Testis (tissue), 2 donors: ENCODE results near the gene PCSK6.

Experiments
- POLR2A ChIP-seq: fragments of 450-650 bp; IDR thresholded peaks from one replicate; pipeline ENCODE4 v1.6.1; 2017; ENCODE audit warnings: antibody characterized with exemption, mild to moderate bottlenecking, moderate library complexity
- TF ChIP-seq, protein P1 (sequence below), 3 experiments: fragments of 450-650 bp in 2 of 3; fragments of 200-600 bp in 1 of 3; sonication (generic) in 1 of 3; IDR thresholded peaks; one replicate each; pipeline ENCODE4 v1.5.1; 2016 to 2019; ENCODE audit warnings: antibody characterized with exemption in 3 of 3, mild to moderate bottlenecking in 2 of 3, moderate library complexity in 1 of 3

DNA sequence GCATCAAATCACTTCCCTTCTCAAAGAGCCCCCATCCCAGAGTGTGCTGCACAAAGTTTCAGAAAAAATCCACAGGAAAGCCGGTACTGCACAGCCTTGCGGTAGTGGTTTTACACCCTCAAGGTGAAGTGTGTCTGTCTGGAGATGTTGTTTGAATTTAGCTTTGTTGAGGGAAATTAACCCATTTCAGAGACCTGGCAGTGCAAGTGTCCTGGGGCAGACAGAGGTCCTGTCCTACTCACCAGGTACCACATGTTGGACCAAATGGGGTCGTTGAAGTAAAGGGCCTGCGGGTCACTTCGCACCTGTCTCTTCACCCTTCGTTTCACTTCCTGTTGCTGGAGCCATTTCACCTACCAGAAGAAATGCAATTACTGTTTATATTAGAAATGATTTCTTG lies 57.8 kb downstream of the PCSK6 start:
- TF ChIP-seq, protein P1, sequence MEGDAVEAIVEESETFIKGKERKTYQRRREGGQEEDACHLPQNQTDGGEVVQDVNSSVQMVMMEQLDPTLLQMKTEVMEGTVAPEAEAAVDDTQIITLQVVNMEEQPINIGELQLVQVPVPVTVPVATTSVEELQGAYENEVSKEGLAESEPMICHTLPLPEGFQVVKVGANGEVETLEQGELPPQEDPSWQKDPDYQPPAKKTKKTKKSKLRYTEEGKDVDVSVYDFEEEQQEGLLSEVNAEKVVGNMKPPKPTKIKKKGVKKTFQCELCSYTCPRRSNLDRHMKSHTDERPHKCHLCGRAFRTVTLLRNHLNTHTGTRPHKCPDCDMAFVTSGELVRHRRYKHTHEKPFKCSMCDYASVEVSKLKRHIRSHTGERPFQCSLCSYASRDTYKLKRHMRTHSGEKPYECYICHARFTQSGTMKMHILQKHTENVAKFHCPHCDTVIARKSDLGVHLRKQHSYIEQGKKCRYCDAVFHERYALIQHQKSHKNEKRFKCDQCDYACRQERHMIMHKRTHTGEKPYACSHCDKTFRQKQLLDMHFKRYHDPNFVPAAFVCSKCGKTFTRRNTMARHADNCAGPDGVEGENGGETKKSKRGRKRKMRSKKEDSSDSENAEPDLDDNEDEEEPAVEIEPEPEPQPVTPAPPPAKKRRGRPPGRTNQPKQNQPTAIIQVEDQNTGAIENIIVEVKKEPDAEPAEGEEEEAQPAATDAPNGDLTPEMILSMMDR (IDR thresholded peaks at IDR 0.05): no peak
- TF ChIP-seq POLR2A: no peak
